ENCODE results near the gene MTFMT.
A peak's percentile ranks its signal among the peaks of the same experiment; 100 is the strongest.
"Not testable (repeated sequence)": the region's sequence is repeated elsewhere in the genome, so short reads cannot be mapped to it uniquely, and the experiment has no call there.

Gene MTFMT
- 6.9 to 11.8 reads per million in 2 donors for total RNA-seq

DNA sequence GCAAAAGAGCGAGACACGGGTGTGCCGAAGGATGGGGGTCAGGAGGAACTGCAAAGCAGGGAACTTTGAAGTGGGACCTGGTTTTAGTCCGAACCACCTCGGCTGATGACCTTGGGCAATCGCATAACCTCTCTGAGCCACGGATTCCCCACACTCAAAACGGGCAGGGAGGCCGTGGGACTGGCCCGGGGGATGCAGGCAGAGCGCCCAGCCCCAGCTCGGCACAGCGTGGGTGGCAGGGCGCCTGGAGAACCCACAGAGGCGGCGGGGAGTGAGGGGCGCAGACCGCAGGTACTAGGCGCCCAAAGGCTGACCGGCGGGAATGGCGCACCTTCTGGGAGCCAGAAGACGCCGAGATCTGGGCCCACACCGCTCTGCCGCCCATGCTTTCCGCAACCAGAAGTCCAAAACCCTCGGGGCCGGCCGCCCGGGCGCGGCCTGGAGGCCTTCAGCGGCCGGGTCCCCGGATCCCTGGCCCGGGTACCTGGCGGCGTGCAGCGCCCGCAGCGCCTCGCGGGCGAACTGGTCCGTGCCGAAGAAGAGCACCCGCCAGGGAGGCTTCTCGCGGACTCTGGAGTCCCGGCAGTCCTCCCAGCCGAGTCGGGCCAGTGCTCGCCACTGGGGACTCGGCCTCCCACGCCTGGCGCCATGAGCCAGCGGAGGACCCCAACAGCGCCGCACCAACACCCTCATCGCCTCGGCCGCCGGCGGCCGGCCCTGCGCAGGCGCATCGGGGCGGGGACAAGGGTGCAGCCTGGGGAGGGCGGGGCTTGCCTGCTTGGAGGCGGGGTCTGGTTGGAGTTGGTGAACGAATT, at the start of gene MTFMT:
MTFMT (minus strand) TSS at position 719 of the 815 bp plus-strand sequence; CDS start at position 693, 26 bp downstream.
- DNase-seq = peak; percentile 71 to 90 (median 89)

DNA sequence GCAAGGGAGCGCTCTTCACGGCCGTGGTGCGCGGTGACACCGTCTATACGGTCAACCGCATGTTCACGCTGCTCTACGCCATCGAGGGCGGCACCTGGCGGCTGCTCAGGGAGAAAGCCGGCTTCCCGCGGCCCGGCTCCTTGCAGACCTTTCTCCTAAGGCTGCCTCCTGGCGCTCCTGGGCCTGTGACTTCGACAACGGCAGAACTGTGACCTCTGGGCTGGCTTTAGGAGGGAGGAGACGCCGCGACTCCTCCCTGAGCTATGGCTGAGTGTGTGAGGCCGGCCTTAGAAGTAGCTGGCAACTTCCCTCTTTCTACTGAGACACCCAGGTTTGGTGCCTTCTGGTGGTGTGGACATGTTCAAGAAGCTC, 48.5 kb upstream of the MTFMT start:
- peak in 4 of 5 experiments; percentile 24 to 61 (median 32) for DNase-seq

DNA sequence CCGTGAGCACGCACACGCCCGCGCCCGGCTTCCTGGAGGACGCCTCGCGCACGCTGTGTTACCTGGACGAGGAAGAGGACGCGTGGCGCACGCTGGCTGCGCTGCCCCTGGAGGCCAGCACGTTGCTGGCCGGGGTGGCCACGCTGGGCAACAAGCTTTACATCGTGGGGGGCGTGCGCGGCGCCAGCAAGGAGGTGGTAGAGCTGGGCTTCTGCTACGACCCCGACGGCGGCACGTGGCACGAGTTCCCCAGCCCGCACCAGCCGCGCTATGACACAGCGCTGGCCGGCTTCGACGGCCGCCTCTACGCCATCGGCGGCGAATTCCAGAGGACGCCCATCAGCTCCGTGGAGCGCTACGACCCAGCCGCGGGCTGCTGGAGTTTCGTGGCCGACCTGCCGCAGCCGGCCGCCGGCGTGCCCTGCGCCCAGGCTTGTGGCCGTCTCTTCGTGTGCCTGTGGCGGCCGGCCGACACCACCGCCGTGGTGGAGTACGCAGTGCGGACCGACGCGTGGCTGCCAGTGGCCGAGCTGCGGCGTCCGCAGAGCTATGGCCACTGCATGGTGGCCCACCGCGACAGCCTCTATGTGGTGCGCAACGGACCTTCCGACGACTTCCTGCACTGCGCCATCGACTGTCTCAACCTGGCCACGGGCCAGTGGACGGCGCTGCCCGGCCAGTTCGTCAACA, 48.0 kb upstream of the MTFMT start:
- DNase-seq = no peak

DNA sequence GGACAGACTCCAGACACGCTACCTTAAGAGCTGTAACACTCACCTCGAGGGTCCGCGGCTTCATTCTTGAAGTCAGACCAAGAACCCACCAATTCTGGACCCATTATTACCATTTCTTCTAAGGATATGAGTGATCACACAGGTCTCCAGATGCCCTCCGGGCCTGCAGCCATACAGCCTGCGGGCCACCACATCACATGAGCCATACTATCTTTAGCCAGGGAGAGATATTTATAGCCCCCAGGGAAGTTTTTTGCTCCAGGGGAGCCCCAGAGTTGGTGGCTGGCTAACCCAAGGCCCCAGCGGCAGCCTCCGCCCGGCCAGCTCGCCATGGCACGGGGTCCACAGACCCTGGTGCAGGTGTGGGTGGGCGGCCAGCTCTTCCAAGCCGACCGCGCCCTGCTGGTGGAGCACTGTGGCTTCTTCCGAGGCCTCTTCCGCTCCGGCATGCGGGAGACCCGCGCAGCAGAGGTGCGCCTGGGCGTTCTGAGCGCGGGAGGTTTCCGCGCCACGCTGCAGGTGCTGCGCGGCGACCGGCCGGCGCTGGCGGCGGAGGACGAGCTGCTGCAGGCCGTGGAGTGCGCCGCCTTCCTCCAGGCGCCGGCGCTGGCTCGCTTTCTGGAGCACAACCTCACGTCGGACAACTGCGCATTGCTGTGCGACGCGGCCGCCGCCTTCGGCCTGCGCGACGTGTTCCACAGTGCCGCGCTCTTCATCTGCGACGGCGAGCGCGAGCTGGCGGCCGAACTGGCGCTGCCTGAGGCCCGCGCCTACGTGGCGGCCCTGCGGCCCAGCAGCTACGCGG, 47.2 kb upstream of the MTFMT start, which contains the start of gene KBTBD13:
KBTBD13 (plus strand) TSS at position 261 of the 805 bp plus-strand sequence; CDS start at position 331, 70 bp downstream.
- DNase-seq = no peak

DNA sequence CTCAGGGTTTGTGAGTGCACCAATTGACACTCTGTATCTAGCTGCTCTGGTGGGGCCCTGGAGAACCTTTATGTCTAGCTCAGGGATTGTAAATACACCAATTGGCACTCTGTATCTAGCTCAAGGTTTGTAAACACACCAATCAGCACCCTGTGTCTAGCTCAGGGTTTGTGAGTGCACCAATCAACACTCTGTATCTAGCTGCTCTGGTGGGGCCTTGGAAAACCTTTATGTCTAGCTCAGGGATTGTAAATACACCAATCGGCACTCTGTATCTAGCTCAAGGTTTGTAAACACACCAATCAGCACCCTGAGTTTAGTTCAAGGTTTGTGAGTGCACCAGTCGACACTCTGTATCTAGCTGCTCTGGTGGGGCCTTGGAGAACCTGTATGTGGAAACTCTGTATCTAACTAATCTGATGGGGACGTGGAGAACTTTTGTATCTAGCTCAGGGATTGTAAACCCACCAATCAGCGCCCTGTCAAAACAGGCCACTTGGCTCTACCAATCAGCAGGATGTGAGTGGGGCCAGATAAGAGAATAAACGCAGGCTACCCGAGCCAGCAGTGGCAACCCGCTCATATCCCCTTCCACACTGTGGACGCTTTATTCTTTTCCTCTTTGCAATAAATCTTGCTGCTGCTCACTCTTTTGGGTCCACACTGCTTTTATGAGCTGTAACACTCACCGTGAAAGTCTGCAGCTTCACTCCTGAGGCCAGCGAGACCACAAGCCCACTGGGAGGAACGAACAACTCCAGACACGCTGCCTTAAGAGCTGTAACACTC, 46.4 kb upstream of the MTFMT start:
- not testable (repeated sequence) for DNase-seq

DNA sequence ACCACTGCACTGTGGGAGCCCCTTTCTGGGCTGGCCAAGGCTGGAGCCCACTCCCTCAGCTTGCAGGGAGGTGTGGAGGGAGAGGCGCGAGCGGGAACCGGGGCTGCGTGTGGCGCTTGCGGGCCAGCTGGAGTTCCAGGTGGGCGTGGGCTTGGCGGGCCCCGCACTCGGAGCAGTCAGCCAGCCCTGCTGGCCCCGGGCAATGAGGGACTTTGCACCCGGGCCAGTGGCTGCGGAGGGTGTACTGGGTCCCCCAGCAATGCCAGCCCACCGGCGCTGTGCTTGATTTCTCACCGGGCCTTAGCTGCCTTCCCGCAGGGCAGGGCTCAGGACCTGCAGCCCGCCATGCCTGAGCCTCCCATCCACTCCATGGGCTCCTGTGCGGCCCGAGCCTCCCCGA, 45.5 kb upstream of the MTFMT start:
- DNase-seq = not testable (repeated sequence)

DNA sequence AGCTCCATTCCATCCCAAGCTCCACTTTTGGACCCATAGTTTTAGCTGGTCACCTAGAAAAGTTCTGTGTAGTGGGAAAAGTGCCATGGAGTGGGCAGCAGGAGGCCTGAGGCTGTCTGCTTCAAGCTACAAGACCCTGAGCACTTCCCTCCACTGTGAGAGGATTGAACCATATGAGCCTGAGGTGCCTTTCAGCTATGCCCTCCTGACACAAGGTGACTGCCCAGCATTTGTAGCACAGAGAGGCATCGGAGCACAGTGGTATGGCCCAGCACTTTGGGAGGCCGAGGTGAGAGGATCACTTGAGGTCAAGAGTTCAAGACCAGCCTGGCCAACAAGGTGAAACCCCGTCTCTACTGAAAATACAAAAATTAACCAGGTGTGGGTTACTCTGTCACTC, 43.2 kb upstream of the MTFMT start:
- DNase-seq = no peak

DNA sequence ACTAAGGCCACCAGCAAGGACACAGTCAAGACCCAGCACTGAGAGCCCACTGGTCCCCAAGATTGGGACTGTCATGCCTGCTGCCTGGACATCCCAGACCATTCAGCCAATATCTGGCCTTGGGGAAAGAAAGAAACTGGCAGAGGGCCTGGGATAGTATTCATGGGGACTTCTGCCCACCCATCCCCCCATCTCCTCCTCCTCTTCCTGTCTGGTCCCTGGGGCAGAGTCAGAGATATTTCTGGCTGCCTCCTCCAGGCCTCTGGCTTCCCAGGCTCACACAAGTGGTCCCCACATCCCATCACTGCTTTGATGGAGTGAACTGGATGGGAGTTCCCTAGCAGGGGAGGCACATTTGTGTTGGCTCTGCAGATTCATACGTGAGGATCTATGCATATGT, 42.6 kb upstream of the MTFMT start:
- DNase-seq = no peak

DNA sequence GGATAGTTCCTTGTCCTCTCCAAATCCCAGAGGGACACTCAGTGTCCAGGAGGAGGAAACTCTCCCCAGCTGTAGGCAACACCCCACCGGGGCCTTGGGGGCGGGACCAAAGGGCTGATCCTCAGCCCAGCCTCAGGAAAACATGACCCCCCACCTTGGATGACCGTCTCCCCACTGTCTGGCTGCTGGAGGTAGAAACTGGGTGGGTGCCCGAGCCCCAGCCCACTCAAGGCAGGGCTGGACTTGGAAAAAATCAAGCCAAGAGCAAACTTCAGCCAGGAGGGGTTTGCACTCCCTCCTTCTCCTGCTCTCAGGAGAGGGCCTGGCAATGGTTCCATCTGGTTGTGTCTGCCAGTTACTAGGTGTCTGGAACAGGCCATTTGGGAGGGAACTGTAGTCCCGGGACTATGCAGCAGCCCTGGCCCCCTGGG, 42.0 kb upstream of the MTFMT start:
- DNase-seq = no peak

DNA sequence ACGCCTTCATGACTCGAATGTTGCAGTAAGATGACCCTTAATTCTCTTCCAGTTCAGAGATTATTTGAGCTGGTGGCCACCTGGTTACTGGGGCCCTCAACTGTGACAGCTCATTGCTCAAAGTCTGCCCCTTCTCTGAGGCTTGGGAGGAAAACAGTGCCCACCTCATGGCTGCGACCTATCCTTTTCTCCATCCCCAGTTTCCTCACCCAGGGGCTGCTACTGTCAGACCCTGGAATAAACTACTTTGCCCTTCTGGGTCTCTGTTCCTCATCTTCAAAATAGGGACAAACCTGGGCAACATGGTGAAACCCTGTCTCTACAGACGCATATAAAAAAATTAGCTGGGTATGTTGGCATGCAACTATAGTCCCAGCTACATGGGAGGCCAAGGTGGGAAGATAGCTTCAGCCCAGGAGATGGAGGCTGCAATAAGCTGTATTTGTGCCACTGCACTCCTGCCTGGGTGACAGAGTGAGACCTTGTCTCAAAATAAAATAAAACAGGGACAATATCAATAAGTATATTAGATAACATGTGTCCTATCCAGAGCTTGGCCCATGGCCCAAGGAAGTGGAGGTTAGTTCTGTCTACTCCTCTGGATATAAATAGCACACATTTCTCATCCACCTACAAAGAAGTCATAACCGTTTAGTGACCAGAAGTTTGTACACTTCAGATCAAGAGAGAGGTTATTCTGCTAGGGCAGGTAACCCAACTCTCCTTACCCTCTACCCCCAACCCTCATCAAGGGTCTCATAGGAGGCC, 40.5 kb upstream of the MTFMT start:
- no peak for DNase-seq

DNA sequence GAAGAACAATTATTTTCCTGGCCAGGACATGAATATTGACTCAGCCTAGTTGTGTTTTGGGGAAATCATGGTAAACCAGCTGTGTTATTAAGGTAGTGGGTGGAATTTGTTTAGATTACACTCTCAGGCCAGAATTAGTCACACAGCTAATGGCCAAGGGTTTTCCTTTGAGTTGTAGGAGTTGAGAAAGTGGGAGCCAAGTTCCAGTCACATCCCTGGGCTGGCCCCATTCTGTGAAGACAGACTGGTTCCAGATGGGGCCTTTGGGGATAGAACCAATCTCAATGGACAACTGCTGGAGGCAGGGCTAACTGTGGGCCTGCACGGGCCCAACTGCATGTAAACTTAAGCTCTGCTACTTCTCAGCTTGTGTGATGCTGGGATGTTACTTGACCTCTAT, 39.7 kb upstream of the MTFMT start:
- DNase-seq = no peak

DNA sequence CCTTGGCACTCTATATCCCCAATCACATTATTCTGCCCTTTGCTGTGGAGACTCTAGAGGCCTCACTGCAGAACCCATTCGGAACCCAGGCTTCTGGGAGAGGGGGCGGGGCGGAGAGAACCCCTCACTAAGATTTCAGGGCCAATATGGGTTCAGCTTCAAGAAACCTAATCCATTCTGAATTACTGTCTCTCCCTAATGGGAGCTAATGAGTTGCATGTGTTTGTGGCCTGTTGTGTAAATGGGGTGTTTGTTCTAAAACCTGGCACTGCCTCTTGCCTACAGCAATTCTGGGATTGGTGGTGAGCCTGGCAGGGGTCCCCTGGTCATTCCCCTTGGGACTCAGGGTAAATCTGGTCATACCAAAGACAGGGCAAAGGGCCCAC, 39.0 kb upstream of the MTFMT start:
- no peak for DNase-seq

DNA sequence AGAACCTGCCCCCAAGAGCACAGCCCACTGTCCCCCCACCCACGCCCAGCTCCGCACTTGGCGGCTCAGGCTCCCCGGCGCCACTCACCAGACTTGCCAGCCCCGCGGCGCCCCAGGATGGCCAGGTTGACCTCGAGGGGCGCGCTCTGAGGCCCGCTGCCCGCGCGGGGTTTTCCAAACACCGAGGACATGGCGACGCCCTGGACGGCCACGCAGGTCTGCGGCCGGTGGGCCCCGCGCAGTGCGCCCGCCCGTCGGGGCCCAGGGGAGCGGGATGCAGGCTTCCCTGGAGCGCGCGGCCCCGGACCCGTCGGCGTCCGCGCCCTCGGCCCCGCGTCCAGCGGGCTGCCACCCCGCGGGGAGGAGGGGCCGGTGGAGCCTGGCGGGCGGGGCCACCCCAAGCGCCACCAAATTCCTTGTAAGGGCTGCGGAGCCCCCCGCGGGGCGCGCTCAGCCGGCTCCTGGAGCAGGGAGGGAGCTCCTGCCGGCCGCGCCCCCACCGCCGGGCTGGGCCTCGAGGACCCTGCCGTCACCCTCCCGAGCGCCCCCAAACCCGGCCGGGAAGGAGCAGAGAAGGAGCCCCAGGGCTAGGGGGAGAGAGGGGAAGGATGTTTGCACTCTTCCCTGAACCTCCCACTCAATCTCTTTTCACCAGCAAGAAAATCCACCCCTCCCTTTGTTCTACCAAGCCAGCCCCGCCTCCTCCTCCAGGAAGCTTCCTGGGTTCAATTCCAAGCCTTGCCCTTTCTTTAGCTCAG, 38.4 kb upstream of the MTFMT start, which contains the start of gene RASL12:
RASL12 (minus strand) TSS at position 347 of the 758 bp plus-strand sequence; CDS start at position 191, 156 bp downstream.
- DNase-seq = no peak

DNA sequence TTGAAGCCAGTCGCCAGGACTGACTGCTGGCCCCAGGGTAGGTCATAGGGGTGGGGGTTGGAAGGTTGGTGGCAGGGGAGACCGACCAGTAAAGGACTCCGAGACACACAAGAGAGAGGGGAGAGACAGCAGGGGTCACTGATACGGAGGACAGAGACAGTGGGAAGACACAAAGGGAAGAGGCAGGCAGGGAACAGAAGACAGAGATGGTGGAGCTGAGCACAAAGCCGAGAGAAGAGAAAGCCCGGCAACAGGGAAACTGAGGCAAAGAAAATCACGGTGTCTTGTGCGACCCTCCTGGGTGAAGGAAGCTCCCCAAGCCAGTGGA, 37.8 kb upstream of the MTFMT start:
- DNase-seq = no peak

DNA sequence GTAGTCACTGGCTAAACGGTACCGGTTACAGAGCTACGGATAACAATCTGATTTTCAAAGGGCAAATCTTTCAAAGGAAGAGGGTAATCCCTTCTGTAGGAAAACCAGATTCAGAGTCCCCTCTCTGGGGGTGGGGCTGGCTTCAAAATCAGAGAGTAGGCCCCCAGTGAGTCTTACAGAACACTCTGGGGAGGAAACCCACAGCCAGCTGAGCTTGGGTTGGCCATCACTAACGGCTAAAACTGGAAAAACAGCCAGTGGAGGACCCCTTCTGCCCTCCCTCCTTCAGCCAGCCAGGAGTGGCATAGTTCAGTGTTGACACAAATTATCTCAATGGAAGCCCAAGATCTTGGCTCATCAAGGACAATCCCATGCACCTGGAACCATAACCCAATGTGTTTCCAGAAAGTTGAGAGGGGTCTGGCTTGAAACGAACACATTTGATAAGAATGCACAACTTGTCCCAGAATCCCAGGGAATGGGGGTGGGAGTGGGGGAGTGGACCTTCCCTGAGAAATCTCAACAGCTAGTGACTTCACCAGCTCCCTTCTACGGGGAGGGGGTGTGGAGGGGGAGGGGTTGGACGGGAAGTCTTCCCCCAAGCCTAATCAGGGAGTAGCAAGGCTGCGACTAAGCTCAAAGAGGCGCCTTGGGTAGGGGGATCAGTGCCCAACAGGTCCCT, 37.3 kb upstream of the MTFMT start:
- no peak for DNase-seq

DNA sequence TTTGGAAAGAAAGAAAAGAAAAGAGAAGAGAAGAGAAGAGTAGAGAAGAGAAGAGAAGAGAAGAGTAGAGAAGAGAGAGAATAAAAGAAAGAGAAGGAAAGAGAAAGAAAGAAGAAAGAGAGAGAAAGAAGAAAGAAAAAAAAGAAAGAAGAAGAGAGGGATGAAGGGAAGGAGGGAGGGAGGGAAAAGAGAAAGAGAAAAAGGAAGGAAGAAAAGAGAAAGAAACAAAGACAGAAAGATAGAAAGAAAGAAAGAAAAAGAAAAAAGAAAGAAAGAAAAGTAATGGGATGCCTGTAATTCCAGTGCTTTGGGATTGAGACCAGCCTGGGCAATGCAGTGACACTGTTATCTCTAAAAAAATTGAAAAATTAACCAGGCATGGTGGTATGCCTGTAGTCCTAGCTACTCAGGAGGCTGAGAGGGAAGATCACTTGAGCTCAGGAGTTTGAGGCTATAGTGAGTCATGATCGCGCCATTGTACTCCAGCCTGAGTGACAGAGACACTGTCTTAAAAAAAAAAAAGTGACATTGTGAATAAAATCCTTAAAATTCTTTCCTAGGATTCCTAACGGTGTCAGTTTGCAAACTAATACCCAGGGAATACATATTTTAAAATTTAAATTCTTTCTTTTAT, 36.7 kb upstream of the MTFMT start:
- DNase-seq = no peak

DNA sequence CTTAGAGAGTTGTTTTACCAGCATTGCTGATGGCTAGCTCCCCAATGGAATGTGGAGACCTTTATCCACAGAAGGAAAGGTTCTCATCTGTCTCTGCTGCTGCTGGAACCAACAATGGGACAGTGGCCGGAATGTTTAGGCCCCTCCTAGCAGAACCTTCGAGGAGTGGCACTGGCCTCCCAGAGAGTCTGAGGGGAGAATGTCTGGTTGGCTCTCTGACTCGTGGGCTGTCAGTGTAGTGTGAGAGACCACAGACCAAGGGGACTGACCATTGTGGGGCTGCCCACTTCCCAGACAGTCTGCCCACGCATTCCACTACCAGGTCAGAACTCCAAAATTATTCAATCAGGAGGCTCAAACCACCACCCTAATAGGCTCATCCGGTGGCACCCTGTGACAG, 33.3 kb upstream of the MTFMT start:
- no peak for DNase-seq

DNA sequence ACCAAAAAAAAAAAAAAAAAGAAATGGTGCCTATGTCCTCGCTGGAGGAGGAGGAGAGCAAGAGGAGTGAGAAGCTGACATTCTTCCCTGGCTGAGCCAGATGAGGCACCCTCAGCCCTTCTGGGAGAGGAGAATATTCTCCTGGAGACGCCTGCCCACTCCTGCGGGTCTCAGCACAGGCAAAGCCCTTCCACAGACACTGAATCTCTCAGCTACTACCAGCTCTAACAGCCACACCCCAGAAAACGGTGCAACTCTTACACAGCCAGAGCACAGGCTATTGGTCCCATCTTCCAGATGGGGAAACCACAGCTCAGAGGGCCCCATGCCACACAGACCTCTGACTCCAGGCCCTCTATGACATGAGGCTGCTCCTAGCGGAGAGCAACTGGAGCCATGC, 32.6 kb upstream of the MTFMT start:
- DNase-seq = no peak

DNA sequence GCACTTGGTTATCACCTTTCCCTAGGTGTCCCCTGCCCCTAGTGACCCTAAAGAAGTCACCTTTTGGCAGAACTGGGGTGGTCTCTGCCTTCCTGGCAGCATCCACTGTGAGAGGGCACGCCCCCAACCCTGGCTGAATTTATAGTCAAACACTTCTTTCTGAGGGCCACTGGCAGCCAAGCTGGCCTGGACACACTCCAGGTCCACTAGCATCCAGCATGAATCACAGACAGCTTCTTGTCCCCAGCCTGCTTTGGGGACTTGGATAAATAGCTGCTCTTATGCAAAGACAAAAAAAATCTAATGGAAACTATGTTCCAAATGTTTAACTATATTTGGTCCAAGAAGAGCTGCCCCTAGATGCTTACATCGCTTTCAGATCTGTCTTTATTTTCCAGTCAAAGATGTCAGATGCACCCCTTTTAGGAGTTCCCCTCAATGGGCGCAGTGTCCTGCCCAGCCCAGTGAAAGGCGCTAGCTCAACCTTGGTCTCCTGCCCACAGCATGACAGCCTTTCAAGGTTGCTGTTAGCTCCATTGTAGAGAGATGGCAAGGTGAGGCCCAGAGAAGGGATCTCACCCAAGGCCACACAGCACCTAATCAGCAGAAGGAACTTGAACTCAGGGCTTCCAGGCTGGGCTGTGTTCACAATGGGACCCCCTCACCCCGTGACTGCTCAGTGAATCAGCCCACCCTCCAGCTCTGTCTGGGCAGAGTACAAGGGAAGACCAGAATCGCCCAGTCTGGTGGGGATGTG, 31.4 kb upstream of the MTFMT start:
- DNase-seq = no peak
